SK-N-SH (cell line): Measurements from ENCODE around the gene OR2H2. TPM values are rescaled to one million over a fixed set of nuclear protein-coding genes. Genes with fewer than 3 reads are reported as not detected.

Source experiments
- CTCF ChIA-PET: fragments of 300-600, 350-600 bp; formaldehyde crosslinking; extraction: SDS; loops from one replicate; lab custom pipeline; 2021; lab: Yijun Ruan, JAX
- POLR2A ChIA-PET: fragments of 350-600 bp; sonication (Branson Sonifier 250); formaldehyde crosslinking; extraction: SDS; loops from one replicate; lab custom pipeline; 2020; ENCODE audit warnings: antibody characterized with exemption, inconsistent platforms; lab: Yijun Ruan, JAX
- DNase-seq: peaks from one replicate; pipeline ENCODE4 v3.0.0; 2012
- H2AFZ ChIP-seq: fragments of 200-600 bp; sonication (generic); 2 replicates; pipeline ENCODE4 v1.8.1; 2016; ENCODE audit warnings: antibody characterized with exemption, mild to moderate bottlenecking, low read depth
- H3F3A ChIP-seq: fragments of 200-600 bp; sonication (generic); replicated peaks from 2 replicates; pipeline ENCODE3; 2016; ENCODE audit warnings: antibody characterized with exemption, mild to moderate bottlenecking; ENCODE audit not compliant: insufficient read depth
- H3K27ac ChIP-seq, 2 experiments: fragments of 200-500 bp in 1 of 2; fragments of 200-600 bp in 1 of 2; sonication (Bioruptor generic) in 1 of 2; sonication (generic), shearing (Covaris generic) in 1 of 2; 2 replicates each; pipeline versions ENCODE4 v1.5.1 to v1.6.1; 2014 to 2016; ENCODE audit warnings: low read depth in 2 of 2, inconsistent platforms in 1 of 2, low read length in 1 of 2, mild to moderate bottlenecking in 1 of 2, mixed read lengths in 1 of 2
- H3K27me3 ChIP-seq: fragments of 200-600 bp; sonication (generic), shearing (Covaris generic); 2 replicates; pipeline ENCODE4 v1.6.1; 2016; ENCODE audit warnings: mixed run types; ENCODE audit not compliant: insufficient read depth
- H3K36me3 ChIP-seq, 2 experiments: fragments of 200-500 bp in 1 of 2; fragments of 200-600 bp in 1 of 2; sonication (Bioruptor generic) in 1 of 2; sonication (generic) in 1 of 2; replicated peaks in 1 of 2; 2 replicates each; pipeline versions ENCODE3 to v1.5.1; 2014 to 2016; ENCODE audit warnings: low read length in 1 of 2, mild to moderate bottlenecking in 1 of 2; ENCODE audit not compliant: insufficient read depth in 2 of 2, control insufficient read depth in 1 of 2
- H3K4me1 ChIP-seq, 2 experiments: fragments of 200-500 bp in 1 of 2; fragments of 200-600 bp in 1 of 2; sonication (Bioruptor generic) in 1 of 2; sonication (generic), shearing (Covaris generic) in 1 of 2; 2 replicates each; pipeline versions ENCODE4 v1.5.1 to v1.6.1; 2014 to 2016; ENCODE audit warnings: low read depth in 1 of 2, low read length in 1 of 2, mixed run types in 1 of 2; ENCODE audit not compliant: insufficient read depth in 2 of 2, control insufficient read depth in 1 of 2
- H3K4me2 ChIP-seq: fragments of 200-600 bp; sonication (generic), shearing (Covaris generic); 2 replicates; pipeline ENCODE4 v1.6.1; 2017; ENCODE audit warnings: mixed run types
- H3K4me3 ChIP-seq, 2 experiments: fragments of 200-500 bp in 1 of 2; fragments of 200-600 bp in 1 of 2; sonication (Bioruptor generic) in 1 of 2; sonication (generic), shearing (Covaris generic) in 1 of 2; 2 replicates each; pipeline versions ENCODE4 v1.5.1 to v1.8.1; 2014 to 2016; ENCODE audit warnings: low read depth in 2 of 2, inconsistent platforms in 1 of 2, low read length in 1 of 2, mild to moderate bottlenecking in 1 of 2, mixed read lengths in 1 of 2, moderate library complexity in 1 of 2
- H3K79me2 ChIP-seq: fragments of 200-600 bp; sonication (generic); 2 replicates; pipeline ENCODE4 v1.8.1; 2017; ENCODE audit warnings: mild to moderate bottlenecking; ENCODE audit not compliant: insufficient read depth
- H3K9ac ChIP-seq: fragments of 200-600 bp; sonication (generic); 2 replicates; pipeline ENCODE4 v1.6.1; 2017; ENCODE audit warnings: mixed run types
- H3K9me2 ChIP-seq: fragments of 200-600 bp; sonication (generic); 2 replicates; pipeline ENCODE4 v1.6.1; 2017; ENCODE audit warnings: mixed run types
- H3K9me3 ChIP-seq: fragments of 200-600 bp; sonication (generic); 2 replicates; pipeline ENCODE4 v1.6.1; 2017; ENCODE audit warnings: mixed run types, mild to moderate bottlenecking, moderate library complexity
- H4K20me1 ChIP-seq: fragments of 200-600 bp; sonication (generic); 2 replicates; pipeline ENCODE4 v1.6.1; 2017; ENCODE audit warnings: mild to moderate bottlenecking, mixed run types; ENCODE audit not compliant: insufficient read depth
- CTCF ChIP-seq: fragments of 200-600 bp; sonication (generic); IDR thresholded peaks from 2 replicates; pipeline ENCODE4 v1.6.1; 2017; ENCODE audit warnings: antibody characterized with exemption, mild to moderate bottlenecking, moderate library complexity
- EP300 ChIP-seq, 2 experiments: IDR thresholded peaks; 2 replicates each; pipeline versions ENCODE4 v1.4.0 to v1.6.1; 2012; ENCODE audit warnings: borderline replicate concordance in 1 of 2, low read depth in 1 of 2, low read length in 1 of 2
- FOSL2 ChIP-seq: IDR thresholded peaks from 2 replicates; pipeline ENCODE4 v1.4.0; 2012; ENCODE audit warnings: low read depth, mild to moderate bottlenecking, moderate library complexity, borderline replicate concordance
- GABPA ChIP-seq: IDR thresholded peaks from 2 replicates; pipeline ENCODE4 v1.4.0; 2012; ENCODE audit warnings: low read depth, mild to moderate bottlenecking
- GATA2 ChIP-seq: sonication (generic); formaldehyde crosslinking; IDR thresholded peaks from 2 replicates; pipeline ENCODE4 v1.5.0; 2020; ENCODE audit warnings: mild to moderate bottlenecking, missing genetic modification reagents
- IRF3 ChIP-seq: fragments of 150-350 bp; IDR thresholded peaks from 2 replicates; pipeline ENCODE4 v1.6.1; 2016; ENCODE audit warnings: mild to moderate bottlenecking, low read depth, low read length
- NRF1 ChIP-seq: IDR thresholded peaks from 2 replicates; pipeline ENCODE4 v1.6.1; 2012; ENCODE audit warnings: low read depth, mild to moderate bottlenecking, low read length
- POLR2AphosphoS5 ChIP-seq: IDR thresholded peaks from 2 replicates; pipeline ENCODE4 v1.6.1; 2012; ENCODE audit warnings: low read depth, low read length
- REST ChIP-seq: IDR thresholded peaks from 2 replicates; pipeline ENCODE4 v1.6.1; 2012; ENCODE audit warnings: mild to moderate bottlenecking, low read depth, low read length, moderate library complexity
- SIN3A ChIP-seq: IDR thresholded peaks from 2 replicates; pipeline ENCODE4 v1.6.1; 2012; ENCODE audit warnings: low read depth, mild to moderate bottlenecking, low read length, moderate library complexity, borderline replicate concordance
- TAF1 ChIP-seq: IDR thresholded peaks from 2 replicates; pipeline ENCODE4 v1.6.1; 2012; ENCODE audit warnings: low read depth, mild to moderate bottlenecking, low read length, moderate library complexity, borderline replicate concordance
- TCF12 ChIP-seq: IDR thresholded peaks from 2 replicates; pipeline ENCODE4 v1.4.0; 2012
- USF1 ChIP-seq: IDR thresholded peaks from 2 replicates; pipeline ENCODE4 v1.4.0; 2012; ENCODE audit warnings: low read depth, borderline replicate concordance
- USF2 ChIP-seq: fragments of 150-350 bp; IDR thresholded peaks from 2 replicates; pipeline ENCODE4 v1.6.1; 2017; ENCODE audit warnings: antibody characterized with exemption, low read length, low read depth, borderline replicate concordance
- ZBTB33 ChIP-seq: IDR thresholded peaks from 2 replicates; pipeline ENCODE4 v1.4.0; 2012; ENCODE audit warnings: low read depth, borderline replicate concordance
- WGBS: methylation state at CpG from one replicate; pipeline ENCODE4 v1.1.6; 2017; ENCODE audit warnings: low lambda C conversion rate; 5-methylcytosine and 5-hydroxymethylcytosine counted together
- polyA plus RNA-seq, 3 experiments: library from polyadenylated mRNA; depleted of rRNA; stranded (reverse); fragments of >200 nt; gene quantifications; 2 replicates each; pipeline ENCODE4 v1.2.3, GENCODE V29; 2012

The OR2H2 gene
- polyA plus RNA-seq, 1 of the 3 experiments (the other 2 are of a cell fraction) = not detected

- no peaks in the 10 kb centered on the region for H3K9me3 ChIP-seq
Observed at GRCh38 chr6:29598172-29598747, 13.3 kb downstream of the OR2H2 start.

More at GRCh38 chr6:29598172-29598747, 13.3 kb downstream of the OR2H2 start:
- Histone ChIP-seq H3F3A (no peaks in the 10 kb centered on the region), H3K36me3 (peaks cover 4 to 10% of the 10 kb centered on the region in 2 experiments), H3K4me1 (no peaks in the 10 kb centered on the region; a peak in 1 of 4 replicates), H2AFZ (no peak overlapping the region), H3K4me2 (no peak overlapping the region), H3K27ac (no peak overlapping the region), H3K9ac (no peak overlapping the region), H3K79me2 (no peaks in the 10 kb centered on the region), H3K9me2 (no peaks in the 10 kb centered on the region), H3K4me3 (no peak overlapping the region), H4K20me1 (no peaks in the 10 kb centered on the region), H3K27me3 (0 out of 2 replicates have a peak, but pooled peaks cover 9% of the 10 kb centered on the region)
- ChIA-PET CTCF (interaction anchor here (1.1 to 3.4 kb wide), 2 partner anchors 9 to 30 kb away, joined by 3 to 22 read pairs; no protein-coding TSS in a partner anchor), POLR2A (no interaction called here)
- no peak for DNase-seq
- no peak for TF ChIP-seq TAF1
- no peak for TF ChIP-seq EP300 (IDR thresholded peaks at IDR 0.05; ENCODE audit: borderline replicate concordance in 1 of 2, low read depth in 1 of 2, low read length in 1 of 2)
- TF ChIP-seq USF2 = no peak
- no peak for TF ChIP-seq FOSL2
- no peak for TF ChIP-seq SIN3A
- no peak for TF ChIP-seq NRF1
- no peak for TF ChIP-seq GATA2
- no peak for TF ChIP-seq GABPA
- TF ChIP-seq POLR2AphosphoS5 = no peak
- TF ChIP-seq TCF12 = no peak
- no peak for TF ChIP-seq IRF3
- TF ChIP-seq USF1 = no peak
- TF ChIP-seq REST = no peak
- TF ChIP-seq CTCF = no peak
- no peak for TF ChIP-seq ZBTB33
- 53% methylated on average over 2 of the region's 2 CpGs for WGBS
